Breast epithelium (tissue), 3 donors: Measurements from ENCODE around the gene BCAS1.

ENCODE experiments used
- POLR2A ChIP-seq: fragments of 450-650 bp; IDR thresholded peaks from one replicate; pipeline ENCODE4 v1.6.1; 2016; ENCODE audit warnings: antibody characterized with exemption, mild to moderate bottlenecking, moderate library complexity
- POLR2AphosphoS5 ChIP-seq, 3 donors: sonication (generic); formaldehyde crosslinking; IDR thresholded peaks; one replicate each; pipeline ENCODE4 v1.6.1; 2017; ENCODE audit warnings: antibody characterized with exemption in 3 of 3

DNA sequence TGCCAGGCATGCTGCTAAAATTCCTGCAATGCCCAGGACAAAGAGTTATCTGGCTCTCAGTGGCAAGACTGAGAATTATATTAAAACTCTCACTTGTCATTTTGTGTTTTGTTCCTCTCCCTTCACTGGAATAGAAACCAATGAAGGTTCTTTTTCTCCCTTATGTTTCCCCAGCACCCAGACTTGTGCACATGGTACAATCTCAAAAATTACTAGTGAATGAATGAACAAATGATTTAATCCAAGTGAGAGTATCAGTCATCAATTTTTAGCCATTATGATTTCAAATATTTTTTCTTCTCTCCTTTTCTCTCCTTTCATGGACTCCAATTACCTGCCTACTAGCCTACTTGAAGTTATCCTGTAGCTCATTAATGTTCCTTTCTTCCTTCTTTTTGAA, 70.1 kb downstream of the BCAS1 start:
- TF ChIP-seq POLR2A (no peak), POLR2AphosphoS5 (IDR thresholded peaks at IDR 0.05) (no peak)
